Activated gamma-delta T cell (primary cell): ENCODE data around the gene CD27.
A peak's percentile ranks its signal among the peaks of the same experiment; 100 is the strongest.
"Not testable (repeated sequence)": the region's sequence is repeated elsewhere in the genome, so short reads cannot be mapped to it uniquely, and the experiment has no call there.

Experiments
- DNase-seq: peaks from one replicate; lab custom pipeline; 2025; lab: John Stamatoyannopoulos, UW

The CD27 gene

GRCh38 chr12:6488240-6488639 is 43.5 kb downstream of the CD27 start:
- DNase-seq, result no peak

- no peak for DNase-seq
These were observed 44.7 kb downstream of the CD27 start for GRCh38 chr12:6489449-6489848.

GRCh38 chr12:6490673-6491072 is 45.9 kb downstream of the CD27 start:
- not testable (repeated sequence) for DNase-seq

GRCh38 chr12:6492838-6493496 is 48.2 kb downstream of the CD27 start, which contains the start of gene MRPL51:
MRPL51 (minus strand) TSS chr12:6493262; CDS start chr12:6493136, 126 bp downstream.
- DNase-seq, result peak; percentile 95

- peak; percentile 85 for DNase-seq
These were observed 48.9 kb downstream of the CD27 start, which contains the start of gene NCAPD2 for GRCh38 chr12:6493497-6494257. NCAPD2 (plus strand) TSS chr12:6494102; CDS start chr12:6495099, 997 bp downstream.

GRCh38 chr12:6494258-6494743 is 49.5 kb downstream of the CD27 start:
- DNase-seq, result no peak

- no peak for DNase-seq
These were observed 50.2 kb downstream of the CD27 start for GRCh38 chr12:6494968-6495367.

GRCh38 chr12:6497291-6497690 is 52.5 kb downstream of the CD27 start:
- DNase-seq, result not testable (repeated sequence)

- no peak for DNase-seq
These were observed 55.7 kb downstream of the CD27 start for GRCh38 chr12:6500466-6500865.
